ENCODE measurements around the gene SYMPK.

DNA sequence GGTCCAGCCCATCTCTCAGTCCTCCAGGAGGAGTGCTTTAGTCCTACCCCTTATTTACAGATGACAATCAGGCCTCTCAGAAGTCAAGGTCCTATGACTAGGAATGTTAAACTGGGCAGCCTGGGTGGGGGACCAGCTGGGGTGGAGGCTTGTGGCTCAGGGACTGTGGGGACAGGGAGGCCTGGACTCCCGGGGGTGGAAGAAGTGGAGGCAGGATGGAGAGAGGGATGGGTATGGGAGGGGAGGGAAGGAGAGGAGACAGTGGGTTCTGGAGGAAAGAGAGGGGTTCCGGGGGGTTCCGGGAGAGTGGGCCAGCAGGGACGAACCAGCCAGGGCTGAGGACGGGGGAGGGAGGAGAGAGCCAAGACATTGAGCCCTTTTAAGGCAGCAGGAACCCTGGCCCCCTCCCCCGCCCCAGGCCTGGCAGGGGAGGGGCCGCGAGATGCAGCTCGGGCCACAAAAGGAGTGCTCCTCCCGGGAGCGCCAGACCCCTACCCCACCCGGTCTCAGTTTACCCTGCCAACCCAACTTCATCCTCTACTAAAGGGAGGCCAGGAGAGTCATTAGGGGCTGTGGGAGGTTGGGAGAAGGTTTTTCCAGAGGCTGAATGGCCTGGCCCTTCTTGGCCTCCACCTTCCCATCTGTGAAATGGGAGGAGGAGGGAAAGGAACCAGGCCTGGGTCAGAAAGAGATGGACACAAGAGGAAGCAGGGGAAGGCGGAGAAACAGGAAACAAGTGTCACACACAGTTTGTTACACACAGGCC lies 82.3 kb downstream of the SYMPK start:
- TF ChIP-seq EP300 (IDR thresholded peaks at IDR 0.05) (no peak), POLR2A (IDR thresholded peaks at IDR 0.05) (no peak)
- TF ChIP-seq, protein P1, sequence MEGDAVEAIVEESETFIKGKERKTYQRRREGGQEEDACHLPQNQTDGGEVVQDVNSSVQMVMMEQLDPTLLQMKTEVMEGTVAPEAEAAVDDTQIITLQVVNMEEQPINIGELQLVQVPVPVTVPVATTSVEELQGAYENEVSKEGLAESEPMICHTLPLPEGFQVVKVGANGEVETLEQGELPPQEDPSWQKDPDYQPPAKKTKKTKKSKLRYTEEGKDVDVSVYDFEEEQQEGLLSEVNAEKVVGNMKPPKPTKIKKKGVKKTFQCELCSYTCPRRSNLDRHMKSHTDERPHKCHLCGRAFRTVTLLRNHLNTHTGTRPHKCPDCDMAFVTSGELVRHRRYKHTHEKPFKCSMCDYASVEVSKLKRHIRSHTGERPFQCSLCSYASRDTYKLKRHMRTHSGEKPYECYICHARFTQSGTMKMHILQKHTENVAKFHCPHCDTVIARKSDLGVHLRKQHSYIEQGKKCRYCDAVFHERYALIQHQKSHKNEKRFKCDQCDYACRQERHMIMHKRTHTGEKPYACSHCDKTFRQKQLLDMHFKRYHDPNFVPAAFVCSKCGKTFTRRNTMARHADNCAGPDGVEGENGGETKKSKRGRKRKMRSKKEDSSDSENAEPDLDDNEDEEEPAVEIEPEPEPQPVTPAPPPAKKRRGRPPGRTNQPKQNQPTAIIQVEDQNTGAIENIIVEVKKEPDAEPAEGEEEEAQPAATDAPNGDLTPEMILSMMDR (IDR thresholded peaks at IDR 0.05) = no peak

Measured in suprapubic skin (tissue), 3 donors.